Endothelial cell (in vitro differentiated cells): ENCODE measurements around the gene WDR7. TPM values are rescaled to one million over a fixed set of nuclear protein-coding genes. Genes with fewer than 3 reads are reported as not detected.

Experiments
- DNase-seq: peaks from one replicate; pipeline ENCODE4 v3.0.0; 2021; ENCODE audit warnings: low spot score
- H3K27ac Mint-ChIP-seq: one replicate; pipeline ENCODE4 v1.8.0; 2021; ENCODE audit warnings: mixed read lengths, inconsistent platforms; ENCODE audit not compliant: unreplicated experiment
- H3K27me3 Mint-ChIP-seq: one replicate; pipeline ENCODE4 v1.8.0; 2021; ENCODE audit warnings: mild to moderate bottlenecking, moderate library complexity, mixed read lengths, inconsistent platforms; ENCODE audit not compliant: unreplicated experiment
- H3K36me3 Mint-ChIP-seq: one replicate; pipeline ENCODE4 v1.8.0; 2021; ENCODE audit warnings: mild to moderate bottlenecking, low read depth, mixed read lengths, inconsistent platforms; ENCODE audit not compliant: unreplicated experiment
- H3K4me1 Mint-ChIP-seq: one replicate; pipeline ENCODE4 v1.8.0; 2021; ENCODE audit warnings: mild to moderate bottlenecking, mixed read lengths, inconsistent platforms; ENCODE audit not compliant: unreplicated experiment
- H3K4me3 Mint-ChIP-seq: one replicate; pipeline ENCODE4 v1.8.0; 2021; ENCODE audit warnings: mild to moderate bottlenecking, mixed read lengths, inconsistent platforms; ENCODE audit not compliant: unreplicated experiment
- H3K9me3 Mint-ChIP-seq: one replicate; pipeline ENCODE4 v1.8.0; 2021; ENCODE audit warnings: mixed read lengths, inconsistent platforms; ENCODE audit not compliant: unreplicated experiment
- CTCF ChIP-seq: fragments of 200-600 bp; sonication (generic); IDR thresholded peaks from one replicate; pipeline ENCODE4 v1.5.0; 2021; ENCODE audit warnings: antibody characterized with exemption; ENCODE audit not compliant: unreplicated experiment
- total RNA-seq: library from RNA; stranded (reverse); fragmentation: NEBNext Ultra II Directional; extraction: Animal tissue kit (Norgen Biotek cat#: 25700); gene quantifications from one replicate; pipeline ENCODE4 v1.2.1, GENCODE V29; 2021; ENCODE audit not compliant: unreplicated experiment

The WDR7 gene
- total RNA-seq, 1 donor from 2014 or later, result 42.0 TPM

- DNase-seq, result no peak
- Mint-ChIP-seq H3K27me3 (peaks cover 4% of the 10 kb centered on the region), H3K27ac (no peak overlapping the region), H3K36me3 (no peaks in the 10 kb centered on the region), H3K4me3 (no peak overlapping the region), H3K9me3 (no peaks in the 10 kb centered on the region), H3K4me1 (peaks cover 1% of the 10 kb centered on the region)
- TF ChIP-seq CTCF, result peak; percentile 72
These were observed 5.6 kb upstream of the WDR7 start for GRCh38 chr18:56645415-56646016.

- peaks cover 4% of the 10 kb centered on the region for H3K27me3 Mint-ChIP-seq
- no peak overlapping the region for H3K27ac Mint-ChIP-seq
- H3K9me3 Mint-ChIP-seq, result no peaks in the 10 kb centered on the region
- H3K4me3 Mint-ChIP-seq, result no peak overlapping the region
- no peak for DNase-seq
- H3K36me3 Mint-ChIP-seq, result no peaks in the 10 kb centered on the region
- H3K4me1 Mint-ChIP-seq, result peaks cover 5% of the 10 kb centered on the region
- no peak for TF ChIP-seq CTCF
These were observed 4.1 kb upstream of the WDR7 start for GRCh38 chr18:56647071-56647470.

- Mint-ChIP-seq H3K4me1 (peaks cover 8% of the 10 kb centered on the region), H3K36me3 (no peaks in the 10 kb centered on the region), H3K4me3 (no peak overlapping the region), H3K9me3 (no peaks in the 10 kb centered on the region), H3K27ac (peak overlapping the region; percentile 31), H3K27me3 (no peaks in the 10 kb centered on the region)
- DNase-seq, result no peak
- no peak for TF ChIP-seq CTCF
These were observed 2.9 kb upstream of the WDR7 start for GRCh38 chr18:56647951-56648893.

- TF ChIP-seq CTCF, result no peak
- H3K9me3 Mint-ChIP-seq, result no peaks in the 10 kb centered on the region
- no peak overlapping the region for H3K27ac Mint-ChIP-seq
- peaks cover 8% of the 10 kb centered on the region for H3K4me1 Mint-ChIP-seq
- no peaks in the 10 kb centered on the region for H3K36me3 Mint-ChIP-seq
- no peak for DNase-seq
- no peaks in the 10 kb centered on the region for H3K27me3 Mint-ChIP-seq
- no peak overlapping the region for H3K4me3 Mint-ChIP-seq
These were observed 1.2 kb upstream of the WDR7 start for GRCh38 chr18:56649996-56650395.

- Mint-ChIP-seq H3K4me3 (peak overlapping the region; percentile 94), H3K36me3 (no peaks in the 10 kb centered on the region), H3K9me3 (no peaks in the 10 kb centered on the region), H3K27me3 (no peaks in the 10 kb centered on the region), H3K27ac (peak overlapping the region; percentile 61), H3K4me1 (peaks cover 8% of the 10 kb centered on the region)
- no peak for TF ChIP-seq CTCF
- DNase-seq, result no peak
These were observed 573 bp downstream of the WDR7 start for GRCh38 chr18:56651771-56652092.
